DMS114 treated with DMSO at 0.1 percent for 48 hours (cell line): Measurements from ENCODE around the gene CT45A8.
"Not testable (repeated sequence)": the region's sequence is repeated elsewhere in the genome, so short reads cannot be mapped to it uniquely, and the experiment has no call there.

Source experiments
- DNase-seq: peaks from one replicate; lab custom pipeline; 2025; ENCODE audit not compliant: unreplicated experiment; lab: John Stamatoyannopoulos, UW

CT45A8 gene, protein sequence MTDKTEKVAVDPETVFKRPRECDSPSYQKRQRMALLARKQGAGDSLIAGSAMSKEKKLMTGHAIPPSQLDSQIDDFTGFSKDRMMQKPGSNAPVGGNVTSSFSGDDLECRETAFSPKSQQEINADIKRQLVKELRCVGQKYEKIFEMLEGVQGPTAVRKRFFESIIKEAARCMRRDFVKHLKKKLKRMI

DNA sequence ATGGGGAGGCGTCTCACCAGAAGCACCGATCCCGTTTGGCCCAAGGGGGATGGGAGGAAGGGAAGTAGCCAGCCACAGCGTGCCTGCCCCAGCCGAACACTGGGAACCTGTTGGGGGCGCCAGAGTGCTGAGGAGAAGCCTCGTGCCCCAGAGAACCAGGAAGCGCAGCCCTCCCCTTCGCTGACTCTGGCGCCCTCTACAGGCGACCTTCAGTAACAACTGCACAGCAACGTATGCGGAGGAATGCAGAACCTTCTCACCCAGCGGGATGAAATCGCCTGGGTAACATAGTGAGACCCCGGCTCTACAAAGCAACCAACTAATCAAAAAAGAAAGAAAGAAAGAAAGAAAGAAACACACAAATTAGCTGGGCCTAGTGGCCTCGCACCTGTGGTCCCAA lies at the start of gene CT45A8:
TSS of gene CT45A8 (minus strand) at position 101 of the 400 bp plus-strand sequence. CDS start 3,755 bp downstream, outside the sequence.
- DNase-seq: not testable (repeated sequence)

DNA sequence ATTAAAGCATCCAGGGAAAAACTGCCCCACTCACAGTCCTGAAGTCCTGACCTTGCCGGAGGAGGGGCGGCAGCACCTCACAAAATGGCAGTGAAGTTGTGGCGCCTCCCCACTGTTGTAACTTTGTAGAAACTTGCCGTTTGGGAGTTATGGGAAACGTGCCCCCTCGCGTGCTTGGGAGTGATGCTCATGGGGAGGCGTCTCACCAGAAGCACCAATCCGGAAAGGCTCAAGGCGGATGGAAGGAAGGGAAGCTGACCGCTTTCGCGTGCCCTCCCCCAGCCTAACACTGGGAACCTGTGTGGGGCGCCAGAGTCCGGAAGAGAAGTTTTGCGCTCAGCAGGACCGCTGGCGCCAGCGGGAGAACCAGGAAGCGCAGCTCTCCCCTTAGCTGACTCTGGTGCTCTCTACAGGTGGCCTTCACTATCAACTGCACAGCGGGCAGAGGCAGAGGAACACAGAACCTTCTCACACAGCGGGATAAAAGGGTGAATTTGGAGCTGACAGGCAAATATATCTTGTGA lies 39.0 kb upstream of the CT45A8 start, which contains the start of the genes CT45A10 and SAGE1:
TSS of gene CT45A10 (minus strand) at position 151 of the 524 bp plus-strand sequence. CDS start 8,100 bp downstream, outside the sequence.
TSS of gene SAGE1 (plus strand) at position 423 of the 524 bp plus-strand sequence. CDS start 2,527 bp downstream, outside the sequence.
- no peak for DNase-seq

DNA sequence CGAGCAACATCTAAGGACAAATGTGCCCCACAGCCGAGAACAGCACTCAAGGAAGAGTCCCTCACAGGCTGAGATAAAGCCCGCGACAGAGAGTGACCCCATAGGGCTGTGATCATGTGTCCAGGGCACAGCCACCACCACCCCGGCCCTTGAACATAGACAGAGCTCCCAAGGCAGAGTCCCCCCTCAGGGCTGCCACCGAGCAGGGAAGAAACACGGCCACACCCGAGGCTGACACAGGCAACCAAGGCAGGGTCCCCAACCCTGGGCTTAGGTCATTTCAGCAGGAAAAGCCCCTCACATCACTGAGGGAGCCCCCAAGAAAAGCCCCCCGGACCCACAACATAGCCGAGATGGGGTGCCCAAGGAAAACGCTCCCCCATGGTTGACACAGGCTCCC lies 38.4 kb upstream of the CT45A8 start:
- no peak for DNase-seq

DNA sequence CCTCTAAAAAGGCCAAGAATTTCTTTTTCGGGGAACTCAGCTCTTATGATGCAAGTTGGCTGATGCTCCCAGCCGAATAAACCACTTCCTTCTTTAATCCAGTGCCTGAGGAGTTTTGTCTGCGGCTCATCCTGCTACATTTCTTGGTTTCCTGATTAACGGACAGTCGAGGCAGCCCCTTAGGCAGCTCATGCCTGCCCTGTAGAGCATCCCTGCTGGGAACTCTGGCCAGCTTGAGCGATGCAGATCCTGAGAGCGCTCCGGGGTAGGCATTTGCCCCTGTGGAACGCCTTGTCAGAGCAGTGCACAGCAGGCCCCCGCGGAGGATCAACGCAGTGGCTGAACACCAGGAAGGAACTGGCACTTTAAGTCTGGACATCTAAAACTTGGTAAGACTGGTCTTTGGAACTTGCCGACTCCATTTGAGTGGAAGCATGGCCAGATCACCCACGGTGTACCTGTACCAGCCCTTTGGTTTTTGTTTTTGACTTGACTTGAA lies 35.8 kb upstream of the CT45A8 start:
- no peak for DNase-seq

DNA sequence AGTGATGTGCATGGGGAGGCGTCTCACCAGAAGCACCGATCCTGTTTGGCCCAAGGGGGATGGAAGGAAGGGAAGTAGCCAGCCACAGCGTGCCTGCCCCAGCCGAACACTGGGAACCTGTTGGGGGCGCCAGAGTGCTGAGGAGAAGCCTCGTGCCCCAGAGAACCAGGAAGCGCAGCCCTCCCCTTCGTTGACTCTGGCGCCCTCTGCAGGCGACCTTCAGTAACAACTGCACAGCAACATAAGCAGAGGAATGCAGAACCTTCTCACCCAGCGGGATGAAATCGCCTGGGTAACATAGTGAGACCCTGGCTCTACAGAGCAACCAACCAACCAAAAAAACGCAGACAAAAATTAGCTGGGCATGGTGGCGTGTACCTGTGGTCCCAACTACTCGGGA lies 34.6 kb upstream of the CT45A8 start:
- peak; percentile 17 for DNase-seq

DNA sequence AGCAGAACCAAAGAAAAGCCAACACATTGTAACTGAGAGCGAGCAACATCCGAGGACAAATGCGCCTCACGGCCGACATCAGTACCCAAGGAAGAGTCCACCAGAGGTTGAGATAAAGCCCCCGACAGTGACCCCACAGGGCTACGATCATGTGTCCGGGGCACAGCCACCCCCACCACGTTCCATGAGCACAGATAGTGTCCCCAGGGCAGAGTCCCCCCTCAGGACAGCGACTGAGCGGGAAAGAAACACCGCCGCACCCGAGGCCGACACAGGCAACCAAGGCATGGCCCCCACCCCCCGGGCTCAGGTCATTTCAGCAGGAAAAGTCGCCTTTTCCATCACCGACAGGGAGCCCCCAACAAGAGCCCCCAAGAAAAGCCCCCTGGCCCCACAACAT lies 33.9 kb upstream of the CT45A8 start:
- not testable (repeated sequence) for DNase-seq

DNA sequence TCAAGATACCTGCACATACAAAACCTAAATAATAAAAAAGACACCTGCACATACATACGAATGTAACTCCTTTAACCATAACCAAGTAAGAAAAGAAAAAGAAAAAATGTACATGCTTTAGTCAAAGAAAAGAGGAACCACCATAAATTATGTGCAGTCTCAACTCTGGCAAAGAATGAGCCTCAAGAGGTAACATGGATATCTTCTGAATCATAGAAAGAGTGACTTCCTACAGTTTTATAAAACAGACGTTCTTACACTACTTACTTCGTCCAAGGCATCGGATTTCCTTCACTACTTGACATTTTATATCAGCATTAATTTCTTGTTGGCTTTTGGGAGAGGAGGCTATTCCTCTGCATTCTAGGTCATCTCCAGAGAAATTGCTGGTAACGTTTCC lies 28.4 kb upstream of the CT45A8 start:
- DNase-seq: not testable (repeated sequence)

DNA sequence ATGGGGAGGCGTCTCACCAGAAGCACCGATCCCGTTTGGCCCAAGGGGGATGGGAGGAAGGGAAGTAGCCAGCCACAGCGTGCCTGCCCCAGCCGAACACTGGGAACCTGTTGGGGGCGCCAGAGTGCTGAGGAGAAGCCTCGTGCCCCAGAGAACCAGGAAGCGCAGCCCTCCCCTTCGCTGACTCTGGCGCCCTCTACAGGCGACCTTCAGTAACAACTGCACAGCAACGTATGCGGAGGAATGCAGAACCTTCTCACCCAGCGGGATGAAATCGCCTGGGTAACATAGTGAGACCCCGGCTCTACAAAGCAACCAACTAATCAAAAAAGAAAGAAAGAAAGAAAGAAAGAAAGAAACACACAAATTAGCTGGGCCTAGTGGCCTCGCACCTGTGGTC lies 17.4 kb upstream of the CT45A8 start, which contains the start of gene CT45A9:
TSS of gene CT45A9 (minus strand) at position 101 of the 400 bp plus-strand sequence. CDS start 3,751 bp downstream, outside the sequence.
- DNase-seq: not testable (repeated sequence)

DNA sequence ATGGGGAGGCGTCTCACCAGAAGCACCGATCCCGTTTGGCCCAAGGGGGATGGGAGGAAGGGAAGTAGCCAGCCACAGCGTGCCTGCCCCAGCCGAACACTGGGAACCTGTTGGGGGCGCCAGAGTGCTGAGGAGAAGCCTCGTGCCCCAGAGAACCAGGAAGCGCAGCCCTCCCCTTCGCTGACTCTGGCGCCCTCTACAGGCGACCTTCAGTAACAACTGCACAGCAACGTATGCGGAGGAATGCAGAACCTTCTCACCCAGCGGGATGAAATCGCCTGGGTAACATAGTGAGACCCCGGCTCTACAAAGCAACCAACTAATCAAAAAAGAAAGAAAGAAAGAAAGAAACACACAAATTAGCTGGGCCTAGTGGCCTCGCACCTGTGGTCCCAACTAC lies 17.2 kb downstream of the CT45A8 start, which contains the start of gene CT45A7:
TSS of gene CT45A7 (minus strand) at position 101 of the 400 bp plus-strand sequence. CDS start 3,747 bp downstream, outside the sequence.
- DNase-seq: not testable (repeated sequence)

DNA sequence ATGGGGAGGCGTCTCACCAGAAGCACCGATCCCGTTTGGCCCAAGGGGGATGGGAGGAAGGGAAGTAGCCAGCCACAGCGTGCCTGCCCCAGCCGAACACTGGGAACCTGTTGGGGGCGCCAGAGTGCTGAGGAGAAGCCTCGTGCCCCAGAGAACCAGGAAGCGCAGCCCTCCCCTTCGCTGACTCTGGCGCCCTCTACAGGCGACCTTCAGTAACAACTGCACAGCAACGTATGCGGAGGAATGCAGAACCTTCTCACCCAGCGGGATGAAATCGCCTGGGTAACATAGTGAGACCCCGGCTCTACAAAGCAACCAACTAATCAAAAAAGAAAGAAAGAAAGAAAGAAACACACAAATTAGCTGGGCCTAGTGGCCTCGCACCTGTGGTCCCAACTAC lies 34.4 kb downstream of the CT45A8 start, which contains the start of gene CT45A2:
TSS of gene CT45A2 (minus strand) at position 101 of the 400 bp plus-strand sequence. CDS start 3,747 bp downstream, outside the sequence.
- DNase-seq: not testable (repeated sequence)

DNA sequence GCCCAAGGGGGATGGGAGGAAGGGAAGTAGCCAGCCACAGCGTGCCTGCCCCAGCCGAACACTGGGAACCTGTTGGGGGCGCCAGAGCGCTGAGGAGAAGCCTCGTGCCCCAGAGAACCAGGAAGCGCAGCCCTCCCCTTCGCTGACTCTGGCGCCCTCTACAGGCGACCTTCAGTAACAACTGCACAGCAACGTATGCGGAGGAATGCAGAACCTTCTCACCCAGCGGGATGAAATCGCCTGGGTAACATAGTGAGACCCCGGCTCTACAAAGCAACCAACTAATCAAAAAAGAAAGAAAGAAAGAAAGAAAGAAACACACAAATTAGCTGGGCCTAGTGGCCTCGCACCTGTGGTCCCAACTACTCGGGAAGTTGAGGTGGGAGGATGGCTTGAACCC lies 51.7 kb downstream of the CT45A8 start, which contains the start of gene CT45A6:
TSS of gene CT45A6 (minus strand) at position 101 of the 400 bp plus-strand sequence. CDS start 3,794 bp downstream, outside the sequence.
- not testable (repeated sequence) for DNase-seq
